Hepatic stellate cell (primary cell): ENCODE data around the gene FAM229A.
A peak's percentile ranks its signal among the peaks of the same experiment; 100 is the strongest.

Source experiments
- DNase-seq: peaks from one replicate; pipeline ENCODE4 v3.0.0; 2011; ENCODE audit warnings: low spot score

Gene FAM229A

GRCh38 chr1:32349211-32349708 lies 13.0 kb downstream of the FAM229A start:
- peak; percentile 74 for DNase-seq

- no peak for DNase-seq
These were observed 15.6 kb downstream of the FAM229A start for GRCh38 chr1:32346532-32347157.

- no peak for DNase-seq
These were observed 16.9 kb downstream of the FAM229A start for GRCh38 chr1:32345289-32345827.

- no peak for DNase-seq
These were observed 19.6 kb downstream of the FAM229A start for GRCh38 chr1:32342704-32343103.

DNA sequence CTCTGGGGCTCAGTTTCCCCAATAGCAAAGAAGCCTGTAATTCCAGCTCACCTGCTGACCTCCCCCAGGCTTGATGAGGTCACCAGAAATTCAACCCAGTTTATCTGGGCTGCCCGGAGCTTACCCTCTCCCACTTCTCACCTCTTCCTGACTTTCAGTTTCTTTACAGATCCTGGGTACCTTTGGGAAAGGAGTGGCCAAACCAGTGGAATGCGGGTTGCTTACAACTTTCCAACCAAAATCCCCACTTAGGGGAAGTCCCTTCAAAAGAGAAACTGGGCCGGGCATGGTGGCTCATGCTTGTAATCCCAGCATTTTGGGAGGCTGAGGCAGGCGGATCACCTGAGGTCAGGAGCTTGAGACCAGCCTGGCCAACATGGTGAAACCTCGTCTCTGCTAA lies 20.3 kb downstream of the FAM229A start:
- DNase-seq = no peak

DNA sequence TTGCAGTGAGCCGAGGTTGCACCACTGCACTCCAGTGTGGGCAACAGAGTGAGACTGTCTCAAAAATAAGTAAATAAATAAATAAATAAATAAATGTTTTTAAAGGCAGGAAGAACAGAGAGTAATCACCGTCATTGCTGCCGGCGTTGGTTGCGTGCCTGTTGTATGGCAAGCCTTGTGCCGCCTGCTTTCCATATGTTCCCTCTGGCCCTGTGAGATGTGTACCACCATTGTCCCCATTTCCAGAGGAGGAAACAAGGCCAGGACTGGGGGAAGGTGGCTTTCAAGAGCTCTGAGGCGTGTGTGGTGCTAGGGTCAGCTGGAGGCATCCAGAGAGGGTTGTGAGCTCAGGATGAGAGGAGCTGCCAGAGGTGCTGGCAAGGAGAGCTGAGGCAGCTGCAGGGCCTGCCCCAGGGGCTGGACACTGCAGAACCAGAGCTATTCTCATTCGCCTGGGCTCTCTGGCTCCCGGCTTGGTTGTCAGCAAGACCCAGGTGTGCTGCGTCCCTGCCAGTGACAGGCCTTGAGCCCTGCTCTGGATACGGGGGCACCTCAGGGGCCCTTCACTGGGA lies 21.0 kb downstream of the FAM229A start:
- DNase-seq = no peak

- no peak for DNase-seq
These were observed 22.8 kb downstream of the FAM229A start for GRCh38 chr1:32339363-32339978.

DNA sequence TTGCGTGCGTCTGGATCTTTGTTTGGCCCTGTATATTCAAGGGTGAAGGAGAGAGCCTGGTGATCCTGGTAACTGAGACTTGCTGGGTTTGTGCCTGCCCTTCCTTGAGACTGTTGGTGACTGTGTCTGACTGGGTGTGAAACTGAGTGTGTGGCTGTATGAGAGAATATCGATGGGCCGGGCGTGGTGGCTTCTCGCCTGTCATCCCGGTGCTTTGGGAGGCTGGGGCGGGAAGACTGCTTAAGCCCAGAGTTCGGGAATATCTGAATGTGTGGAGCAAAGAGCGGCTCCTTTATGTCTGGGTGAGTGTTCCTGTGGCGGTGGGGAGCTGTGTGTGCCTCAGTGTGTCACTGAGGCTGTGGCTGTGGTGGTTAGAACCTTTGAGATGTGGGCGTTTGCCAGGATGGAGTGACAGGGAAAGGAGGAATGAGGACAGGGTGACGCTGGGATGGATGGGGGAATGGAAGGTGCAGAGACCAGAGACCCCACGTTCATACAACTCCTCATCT lies 23.6 kb downstream of the FAM229A start:
- no peak for DNase-seq

- no peak for DNase-seq
These were observed 24.2 kb downstream of the FAM229A start for GRCh38 chr1:32337855-32338636.

GRCh38 chr1:32336963-32337675 lies 25.2 kb downstream of the FAM229A start:
- DNase-seq = no peak

DNA sequence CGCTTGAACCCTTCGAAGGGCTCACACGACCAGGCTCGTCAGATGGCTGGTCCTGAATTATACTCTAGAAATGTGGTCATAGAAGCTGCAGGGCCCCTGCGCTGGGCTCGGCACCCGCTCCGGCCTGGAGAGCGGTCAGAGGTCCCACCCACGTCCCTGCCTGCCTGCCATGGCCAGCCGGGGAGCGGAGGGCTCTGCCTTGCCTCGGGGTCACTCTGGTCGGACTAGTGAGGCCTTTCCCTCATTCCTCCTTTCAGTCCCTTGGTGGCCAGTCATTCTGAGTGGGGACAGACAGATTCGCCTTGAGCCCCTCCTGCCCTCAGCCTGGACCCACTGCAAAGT lies 25.7 kb downstream of the FAM229A start:
- no peak for DNase-seq

- DNase-seq = peak; percentile 66
These were observed 26.3 kb downstream of the FAM229A start, which contains the start of gene MARCKSL1 for GRCh38 chr1:32335790-32336590. Gene MARCKSL1, minus strand, starts transcription at chr1:32336233. Its CDS starts 200 bp downstream, at chr1:32336033.

DNA sequence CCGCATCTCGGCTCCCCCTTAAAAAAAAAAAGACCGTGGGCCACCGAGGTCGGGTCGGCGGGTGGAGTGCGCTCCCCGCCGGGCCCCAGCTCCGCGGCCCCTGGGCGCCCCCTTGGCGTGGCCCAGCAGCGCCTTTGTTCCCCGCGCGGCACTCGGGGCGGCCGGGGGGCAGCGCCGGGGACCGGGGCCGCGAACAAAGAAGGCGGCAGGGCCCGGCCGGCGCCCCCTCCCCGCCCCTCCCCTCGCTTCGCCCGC lies 26.8 kb downstream of the FAM229A start:
- no peak for DNase-seq

GRCh38 chr1:32334864-32335534 lies 27.3 kb downstream of the FAM229A start:
- DNase-seq = peak; percentile 56

- DNase-seq = no peak
These were observed 27.9 kb downstream of the FAM229A start for GRCh38 chr1:32334274-32334861.

DNA sequence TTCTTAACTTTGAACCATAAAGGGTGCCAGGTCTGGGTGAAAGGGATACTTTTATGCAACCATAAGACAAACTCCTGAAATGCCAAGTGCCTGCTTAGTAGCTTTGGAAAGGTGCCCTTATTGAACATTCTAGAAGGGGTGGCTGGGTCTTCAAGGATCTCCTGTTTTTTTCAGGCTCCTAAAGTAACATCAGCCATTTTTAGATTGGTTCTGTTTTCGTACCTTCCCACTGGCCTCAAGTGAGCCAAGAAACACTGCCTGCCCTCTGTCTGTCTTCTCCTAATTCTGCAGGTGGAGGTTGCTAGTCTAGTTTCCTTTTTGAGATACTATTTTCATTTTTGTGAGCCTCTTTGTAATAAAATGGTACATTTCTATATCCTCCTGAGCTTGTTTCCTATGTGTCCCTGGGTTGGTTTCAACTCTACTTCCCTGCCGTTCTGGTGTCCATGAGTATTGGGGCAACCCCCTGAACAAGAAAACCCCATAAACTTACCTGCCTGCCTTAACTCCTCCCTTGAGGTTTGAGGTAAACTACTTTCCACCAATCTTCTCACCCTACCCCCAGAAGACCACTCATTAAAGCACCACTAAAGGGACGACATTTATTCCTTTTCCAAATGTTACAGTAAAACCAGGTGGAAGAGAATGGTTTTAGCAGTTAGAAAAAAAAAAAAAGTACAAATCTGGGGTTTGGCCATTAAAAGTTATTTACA lies 28.9 kb downstream of the FAM229A start:
- DNase-seq = no peak

DNA sequence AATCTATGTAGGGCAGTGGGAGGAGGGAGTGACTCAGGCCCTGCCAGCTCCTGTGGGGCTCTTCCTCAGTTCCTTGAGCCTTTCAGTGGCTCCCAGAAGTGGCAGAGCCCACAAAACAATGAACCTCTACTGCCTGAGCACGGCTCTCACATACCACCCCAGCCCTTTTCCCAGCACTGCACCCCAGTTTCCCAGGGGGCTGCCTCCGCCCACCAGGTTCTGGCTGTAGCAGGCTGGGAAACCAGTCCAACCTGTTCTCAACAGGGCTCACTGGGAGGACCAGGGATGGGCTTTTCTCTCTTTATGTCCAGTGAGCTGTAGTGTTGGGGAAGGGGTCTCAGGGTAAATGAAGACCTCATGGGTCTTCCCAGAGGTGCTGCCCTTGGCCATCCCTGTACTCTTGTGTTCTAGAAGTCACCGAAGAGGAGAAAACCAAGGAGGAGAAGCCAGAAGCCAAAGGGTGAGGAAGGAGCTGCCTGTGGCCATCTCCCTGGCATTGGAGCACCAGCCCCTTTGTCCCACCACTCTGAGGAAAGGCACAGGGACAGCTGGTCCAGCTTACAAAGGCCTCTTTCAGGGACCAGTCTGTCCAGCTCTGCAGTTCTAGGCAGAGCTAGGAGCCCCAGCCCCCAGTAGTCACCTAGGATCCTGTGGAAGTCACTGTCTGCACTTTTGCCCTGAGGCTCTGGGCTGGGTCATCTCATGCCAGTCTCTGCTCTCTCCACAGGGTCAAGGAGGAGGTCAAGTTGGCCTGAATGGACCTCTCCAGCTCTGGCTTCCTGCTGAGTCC lies 29.8 kb downstream of the FAM229A start:
- DNase-seq = no peak

DNA sequence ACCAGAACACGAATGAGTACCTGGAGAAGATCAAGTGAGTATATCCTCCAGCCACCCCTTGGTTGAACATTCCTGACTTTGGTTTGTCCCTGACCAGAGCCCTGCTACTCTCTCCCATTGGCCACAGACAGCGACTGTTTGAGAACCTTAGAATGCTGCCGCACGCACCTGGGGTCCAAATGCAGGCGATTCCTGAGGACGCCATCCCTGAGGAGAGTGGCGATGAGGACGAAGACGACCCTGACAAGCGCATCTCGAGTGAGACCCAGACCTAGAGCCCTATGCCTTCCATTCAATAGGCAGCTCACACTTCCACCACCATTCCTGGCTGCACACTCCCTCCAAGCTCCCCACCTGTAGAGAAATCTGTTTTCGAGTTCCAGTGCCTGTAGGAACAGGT lies 30.7 kb downstream of the FAM229A start:
- no peak for DNase-seq
